Right atrium auricular region (tissue), 2 donors: ENCODE results near the gene TMEM59. TPM values are rescaled to one million over a fixed set of nuclear protein-coding genes. Genes with fewer than 3 reads are reported as not detected.

Experiments used
- DNase-seq: peaks from one replicate; pipeline ENCODE4 v3.0.0-alpha.2; 2019; ENCODE audit warnings: low spot score
- H3K27ac ChIP-seq, 2 donors: fragments of 200-600 bp; sonication (generic); 1 replicate in 1 of 2; 2 replicates in 1 of 2; pipeline ENCODE4 v1.5.1; 2016 to 2019
- H3K27me3 ChIP-seq, 2 donors: fragments of 200-600 bp; sonication (generic); one replicate each; pipeline versions ENCODE4 v1.5.1 to v1.6.0; 2017 to 2019
- H3K36me3 ChIP-seq: fragments of 200-600 bp; sonication (generic); one replicate; pipeline ENCODE4 v1.5.1; 2016
- H3K4me1 ChIP-seq, 2 donors: fragments of 200-600 bp; sonication (generic); one replicate each; pipeline versions ENCODE4 v1.5.1 to v1.6.0; 2017 to 2019
- H3K4me3 ChIP-seq, 2 donors: fragments of 200-600 bp; sonication (generic); 1 replicate in 1 of 2; 2 replicates in 1 of 2; pipeline ENCODE4 v1.5.1; 2017 to 2019; ENCODE audit warnings: mild to moderate bottlenecking in 1 of 2, moderate library complexity in 1 of 2
- H3K9me3 ChIP-seq, 2 donors: fragments of 200-600 bp; sonication (generic); one replicate each; pipeline ENCODE4 v1.5.1; 2019
- CTCF ChIP-seq, 2 donors: fragments of 200-600 bp; sonication (generic); IDR thresholded peaks; one replicate each; pipeline ENCODE4 v1.5.1; 2019; ENCODE audit warnings: antibody characterized with exemption in 2 of 2
- total RNA-seq, 2 donors: library from RNA; depleted of rRNA; stranded (reverse); fragments of >200 nt; gene quantifications; one replicate each; pipeline ENCODE4 v1.1.0, GENCODE V29; 2016

The TMEM59 gene
- total RNA-seq, 2 donors from 2014 or later: 277 to 390 TPM

- no peak overlapping the region for H3K4me3 ChIP-seq
- H3K27me3 ChIP-seq: no peaks in the 10 kb centered on the region
- TF ChIP-seq CTCF (IDR thresholded peaks at IDR 0.05): no peak
- H3K36me3 ChIP-seq: no peaks in the 10 kb centered on the region
- H3K27ac ChIP-seq: no peak overlapping the region
- no peaks in the 10 kb centered on the region for H3K4me1 ChIP-seq
- H3K9me3 ChIP-seq: no peaks in the 10 kb centered on the region
- peak; percentile 55 for DNase-seq
These were observed 34.4 kb downstream of the TMEM59 start for GRCh38 chr1:54018635-54019034.

GRCh38 chr1:54017979-54018378, 35.0 kb downstream of the TMEM59 start, which contains the start of gene LDLRAD1:
TSS of gene LDLRAD1 (minus strand) at chr1:54018186. CDS start at chr1:54018112, 74 bp downstream.
- H3K27me3 ChIP-seq: no peaks in the 10 kb centered on the region
- no peaks in the 10 kb centered on the region for H3K9me3 ChIP-seq
- H3K4me3 ChIP-seq: no peak within 1 kb of the TSS
- no peaks in the 10 kb centered on the region for H3K4me1 ChIP-seq
- peak; percentile 34 for DNase-seq
- no peak for TF ChIP-seq CTCF (IDR thresholded peaks at IDR 0.05)
- H3K36me3 ChIP-seq: no peaks in the 10 kb centered on the region
- no peak within 1 kb of the TSS for H3K27ac ChIP-seq

- no peak for TF ChIP-seq CTCF (IDR thresholded peaks at IDR 0.05)
- H3K4me3 ChIP-seq: no peak overlapping the region
- H3K27me3 ChIP-seq: no peaks in the 10 kb centered on the region
- no peak overlapping the region for H3K27ac ChIP-seq
- no peaks in the 10 kb centered on the region for H3K4me1 ChIP-seq
- DNase-seq: peak; percentile 49
- no peaks in the 10 kb centered on the region for H3K9me3 ChIP-seq
- no peaks in the 10 kb centered on the region for H3K36me3 ChIP-seq
These were observed 36.4 kb downstream of the TMEM59 start for GRCh38 chr1:54016343-54017282.

- peak; percentile 34 for DNase-seq
- H3K36me3 ChIP-seq: no peaks in the 10 kb centered on the region
- no peak for TF ChIP-seq CTCF (IDR thresholded peaks at IDR 0.05)
- no peak overlapping the region for H3K4me3 ChIP-seq
- no peaks in the 10 kb centered on the region for H3K9me3 ChIP-seq
- H3K4me1 ChIP-seq: no peaks in the 10 kb centered on the region
- no peak overlapping the region for H3K27ac ChIP-seq
- H3K27me3 ChIP-seq: no peaks in the 10 kb centered on the region
These were observed 38.9 kb downstream of the TMEM59 start for GRCh38 chr1:54014009-54014629.

GRCh38 chr1:54013393-54014008, 39.5 kb downstream of the TMEM59 start:
- Histone ChIP-seq H3K27ac (no peak overlapping the region), H3K27me3 (no peaks in the 10 kb centered on the region), H3K4me3 (no peak overlapping the region), H3K4me1 (no peaks in the 10 kb centered on the region), H3K36me3 (no peaks in the 10 kb centered on the region), H3K9me3 (no peaks in the 10 kb centered on the region)
- DNase-seq: peak; percentile 52
- TF ChIP-seq CTCF (IDR thresholded peaks at IDR 0.05): no peak
